Measurements from ENCODE around the gene PARN. TPM values are rescaled to one million over a fixed set of nuclear protein-coding genes. Genes with fewer than 3 reads are reported as not detected.

PARN gene
- polyA plus RNA-seq, 1 experiment: 18.5 TPM

- CTCF ChIA-PET: interaction anchor here (0.6 to 1.7 kb wide), 5 partner anchors 12 to 521 kb away, joined by 3 to 4 read pairs (median 4); no protein-coding TSS in a partner anchor
Observed at GRCh38 chr16:14562691-14563491, 67.2 kb downstream of the PARN start.

GRCh38 chr16:14560523-14560922, 69.5 kb downstream of the PARN start:
- no peak for DNase-seq (ENCODE audit: low read depth)
- POLR2A ChIA-PET: no interaction called here

More at GRCh38 chr16:14562691-14563491, 67.2 kb downstream of the PARN start:
- DNase-seq (ENCODE audit: low read depth): no peak
- Histone ChIP-seq H3K4me3 (ENCODE audit: low read depth, low read length) (no peak overlapping the region), H3K36me3 (ENCODE audit: control insufficient read depth, insufficient read depth, low read length) (peaks cover 2% of the 10 kb centered on the region; the same call in 1 of the 2 replicates), H3K27me3 (ENCODE audit: control insufficient read depth, insufficient read depth, low read length) (no peaks in the 10 kb centered on the region)
- POLR2A ChIA-PET: no interaction called here
- no peak for TF ChIP-seq CTCF (IDR thresholded peaks at IDR 0.05; ENCODE audit: insufficient read depth, low read depth, low read length)

GRCh38 chr16:14559809-14560241, 70.2 kb downstream of the PARN start:
- POLR2A ChIA-PET: no interaction called here
- no peak for TF ChIP-seq CTCF (IDR thresholded peaks at IDR 0.05; ENCODE audit: insufficient read depth, low read depth, low read length)
- DNase-seq (ENCODE audit: low read depth): no peak
- Histone ChIP-seq H3K27me3 (ENCODE audit: control insufficient read depth, insufficient read depth, low read length) (no peaks in the 10 kb centered on the region), H3K4me3 (ENCODE audit: low read depth, low read length) (no peak overlapping the region), H3K36me3 (ENCODE audit: control insufficient read depth, insufficient read depth, low read length) (peaks cover 2% of the 10 kb centered on the region; the same call in 1 of the 2 replicates)
- CTCF ChIA-PET: no interaction called here

More at GRCh38 chr16:14560523-14560922, 69.5 kb downstream of the PARN start:
- CTCF ChIA-PET: interaction anchor here (1.0 kb wide), 1 partner anchor 261 kb away, joined by 3 read pairs; no protein-coding TSS in a partner anchor
- TF ChIP-seq CTCF (IDR thresholded peaks at IDR 0.05; ENCODE audit: insufficient read depth, low read depth, low read length): no peak
- Histone ChIP-seq H3K36me3 (ENCODE audit: control insufficient read depth, insufficient read depth, low read length) (peaks cover 2% of the 10 kb centered on the region; the same call in 1 of the 2 replicates), H3K27me3 (ENCODE audit: control insufficient read depth, insufficient read depth, low read length) (no peaks in the 10 kb centered on the region), H3K4me3 (ENCODE audit: low read depth, low read length) (no peak overlapping the region)

- POLR2A ChIA-PET: no interaction called here
- Histone ChIP-seq H3K27me3 (ENCODE audit: control insufficient read depth, insufficient read depth, low read length) (no peaks in the 10 kb centered on the region), H3K36me3 (ENCODE audit: control insufficient read depth, insufficient read depth, low read length) (no peaks in the 10 kb centered on the region), H3K4me3 (ENCODE audit: low read depth, low read length) (no peak overlapping the region)
- CTCF ChIA-PET: interaction anchor here (0.8 to 1.9 kb wide), 2 partner anchors 268 to 304 kb away, joined by 3 to 5 read pairs; no protein-coding TSS in a partner anchor
- no peak for TF ChIP-seq CTCF (IDR thresholded peaks at IDR 0.05; ENCODE audit: insufficient read depth, low read depth, low read length)
- no peak for DNase-seq (ENCODE audit: low read depth)
Observed at GRCh38 chr16:14553447-14553846, 76.6 kb downstream of the PARN start.

- no peak for DNase-seq (ENCODE audit: low read depth)
- POLR2A ChIA-PET: interaction anchor here (0.6 kb wide), 1 partner anchor 1633 kb away, joined by 16 read pairs; no protein-coding TSS in a partner anchor
- no peak for TF ChIP-seq CTCF (IDR thresholded peaks at IDR 0.05; ENCODE audit: insufficient read depth, low read depth, low read length)
- H3K27me3 ChIP-seq (ENCODE audit: control insufficient read depth, insufficient read depth, low read length): no peaks in the 10 kb centered on the region
- H3K36me3 ChIP-seq (ENCODE audit: control insufficient read depth, insufficient read depth, low read length): no peaks in the 10 kb centered on the region
- H3K4me3 ChIP-seq (ENCODE audit: low read depth, low read length): no peak overlapping the region
- CTCF ChIA-PET: interaction anchor here (0.6 to 1.7 kb wide), 4 partner anchors 14 to 638 kb away, joined by 3 to 5 read pairs (median 4); no protein-coding TSS in a partner anchor
Observed at GRCh38 chr16:14549789-14550153, 80.3 kb downstream of the PARN start.
